Stimulated activated CD4-positive, alpha-beta T cell treated with anti-CD3 and anti-CD28 coated beads, Interleukin-12 subunit alpha, Interleukin-12 subunit beta, amount 100 ng/mL, for 24 hours (primary cell): Measurements from ENCODE around the gene RPS3.
A peak's percentile ranks its signal among the peaks of the same experiment; 100 is the strongest.
"Not testable (repeated sequence)": the region's sequence is repeated elsewhere in the genome, so short reads cannot be mapped to it uniquely, and the experiment has no call there.

Experiments
- DNase-seq, 2 experiments: peaks; one replicate each; pipeline ENCODE4 v3.0.0-alpha.2; 2020; ENCODE audit warnings: low read depth in 2 of 2

RPS3 gene

DNA sequence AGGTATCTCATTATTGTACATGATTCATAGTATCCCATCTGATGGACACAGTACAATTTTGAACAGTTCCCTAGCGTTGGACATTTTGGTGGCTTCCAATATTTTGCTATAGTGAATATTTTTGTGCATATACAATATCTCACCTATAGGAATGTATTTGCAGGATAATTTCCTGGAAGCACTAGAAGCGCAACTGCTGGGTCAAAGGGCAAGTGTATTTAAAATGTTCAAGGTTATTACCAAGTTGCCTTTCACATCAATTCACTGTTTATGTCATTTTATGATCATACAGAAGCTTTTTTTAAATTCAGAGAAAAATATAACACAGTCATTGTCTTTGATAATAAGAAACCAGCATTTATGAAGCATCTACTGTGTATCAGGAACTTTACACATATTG is 19.1 kb upstream of the RPS3 start:
- DNase-seq, result no peak

DNA sequence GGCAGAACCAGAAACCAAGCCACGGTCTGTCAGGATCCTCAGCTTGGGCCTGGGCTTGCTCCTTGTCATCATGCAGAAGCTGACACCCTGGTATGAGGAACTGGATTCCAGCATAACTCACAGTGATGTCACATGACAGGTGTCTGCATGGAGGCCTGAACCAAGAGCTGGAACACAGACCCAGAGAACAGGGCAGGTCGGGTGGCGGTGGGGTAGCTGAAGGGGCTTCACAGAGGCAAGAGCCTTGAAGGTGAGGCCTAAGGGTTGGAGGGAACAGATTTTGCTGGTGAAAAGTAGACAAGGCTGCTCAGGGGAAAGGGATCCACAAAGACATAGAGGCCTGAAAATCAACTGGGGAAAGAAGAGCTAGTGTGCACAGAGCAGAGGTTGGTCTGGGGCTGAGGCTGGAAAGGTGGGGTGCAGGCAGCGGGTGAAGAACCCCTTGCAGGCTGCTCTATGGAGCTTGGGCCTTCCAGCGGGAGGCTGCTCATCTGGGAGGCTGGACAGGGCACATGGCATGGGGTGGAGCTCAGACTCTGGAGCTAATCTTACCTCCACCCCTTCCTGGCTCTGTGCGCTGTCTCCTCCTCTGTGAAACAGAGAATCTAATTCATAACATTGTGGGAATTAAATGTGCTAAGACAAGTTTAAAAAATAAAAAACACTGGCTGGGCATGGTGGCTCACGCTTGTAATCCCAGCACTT is 18.4 kb upstream of the RPS3 start:
- no peak for DNase-seq

DNA sequence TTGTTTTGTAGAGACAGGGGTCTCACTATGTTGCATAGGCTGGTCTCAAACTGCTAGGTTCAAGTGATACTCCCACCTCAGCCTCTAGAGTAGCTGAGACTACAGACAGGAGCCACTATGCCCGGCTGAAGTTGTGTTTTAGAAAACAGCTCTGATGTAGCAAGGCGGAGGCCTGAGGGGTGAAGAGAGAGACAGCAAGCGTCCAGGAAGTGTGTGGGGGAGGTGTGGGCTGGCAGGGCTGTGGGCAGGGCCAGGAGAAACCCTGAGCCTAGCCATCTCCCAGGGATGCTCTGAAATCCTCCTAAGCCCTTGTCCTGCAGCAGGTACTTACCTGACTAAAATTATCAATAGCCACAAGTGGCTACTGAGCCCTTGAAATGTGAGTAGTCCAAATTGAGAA is 16.1 kb upstream of the RPS3 start:
- DNase-seq, result no peak

- DNase-seq, result peak; percentile 49 to 67
These were observed 14.8 kb upstream of the RPS3 start for GRCh38 chr11:75384438-75385080.

GRCh38 chr11:75386942-75387630 is 12.2 kb upstream of the RPS3 start:
- no peak for DNase-seq

DNA sequence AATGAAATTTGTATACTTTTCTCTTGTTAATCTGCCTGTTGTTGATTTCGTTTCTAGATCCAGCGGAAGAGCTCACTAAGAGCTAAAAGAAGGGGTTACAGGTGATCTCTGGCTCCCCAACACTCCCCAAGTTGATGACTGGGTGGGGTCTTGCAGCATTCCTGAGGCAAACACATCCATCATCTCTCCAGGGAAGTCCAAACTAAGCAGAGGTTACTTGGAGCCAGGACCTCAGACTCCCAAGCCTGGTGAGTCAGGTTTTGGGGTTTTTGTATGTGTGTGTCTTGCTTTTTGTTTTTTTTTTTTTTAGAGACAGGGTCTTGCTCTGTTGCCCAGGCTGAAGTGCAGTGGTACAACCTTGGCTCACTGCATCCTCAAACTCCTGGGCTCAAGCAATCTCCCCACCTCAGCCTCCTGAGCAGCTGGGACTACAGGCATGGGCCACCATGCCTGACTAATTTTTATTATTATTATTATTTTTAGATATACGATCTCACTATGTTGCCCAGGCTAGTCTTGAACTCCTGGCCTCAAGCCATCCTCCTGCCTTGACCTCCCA is 11.5 kb upstream of the RPS3 start:
- no peak for DNase-seq

- peak; percentile 50 to 55 for DNase-seq
These were observed 10.7 kb upstream of the RPS3 start for GRCh38 chr11:75388386-75389275.

DNA sequence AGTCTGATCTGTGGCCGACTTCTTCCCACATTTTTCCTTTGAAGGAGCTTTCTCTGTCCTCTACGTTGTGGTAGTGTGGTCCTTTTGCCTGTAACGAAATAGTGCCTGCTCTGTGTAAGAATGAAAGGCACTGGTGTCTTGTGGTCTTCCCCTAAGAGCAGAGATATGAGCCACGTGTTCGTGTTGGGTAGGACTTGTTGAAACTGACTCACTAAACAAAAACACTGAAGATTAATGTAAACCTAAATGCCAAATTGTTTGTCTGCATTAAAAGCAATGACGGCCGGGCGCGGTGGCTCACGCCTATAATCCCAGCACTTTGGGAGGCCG is 10.1 kb upstream of the RPS3 start:
- DNase-seq, result no peak

DNA sequence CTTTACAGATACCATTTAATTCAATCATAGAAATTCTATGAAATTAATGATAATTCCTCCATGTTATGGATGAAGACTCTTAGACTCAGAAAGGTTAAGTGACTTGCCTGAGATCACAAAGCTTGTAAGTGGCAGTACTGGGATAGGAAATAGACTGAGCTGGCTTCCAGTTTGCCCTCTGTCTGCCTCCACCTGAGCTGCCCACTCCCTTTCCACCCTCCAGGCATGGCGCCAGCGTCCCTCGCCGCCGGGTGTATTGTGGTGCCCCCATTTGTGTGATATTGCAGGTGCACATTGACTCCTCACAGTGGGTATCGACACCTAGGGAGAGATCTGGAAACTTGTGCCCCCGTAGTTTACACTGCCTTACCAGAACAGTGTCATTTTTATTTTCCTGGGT is 9.4 kb upstream of the RPS3 start:
- DNase-seq, result no peak

- DNase-seq, result no peak
These were observed 5.1 kb upstream of the RPS3 start for GRCh38 chr11:75394085-75394840.

DNA sequence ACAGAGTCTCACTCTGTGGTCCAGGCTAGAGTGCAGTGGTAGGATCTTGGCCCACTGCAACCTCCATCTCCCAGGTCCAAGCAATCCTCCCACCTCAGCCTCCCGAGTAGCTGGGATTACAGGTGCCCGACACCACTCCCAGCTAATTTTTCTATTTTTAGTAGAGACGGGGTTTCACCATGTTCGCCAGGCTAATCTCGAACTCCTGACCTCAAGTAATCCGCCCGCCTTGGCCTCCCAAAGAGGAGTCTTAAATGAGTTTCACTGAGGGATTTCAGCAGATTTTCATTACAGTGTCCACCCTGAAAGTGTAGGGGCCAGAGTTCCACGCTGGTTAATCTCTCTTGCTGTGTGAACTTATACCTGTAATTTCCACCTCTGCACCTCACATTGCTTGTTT is 412 bp upstream of the RPS3 start:
- no peak for DNase-seq

DNA sequence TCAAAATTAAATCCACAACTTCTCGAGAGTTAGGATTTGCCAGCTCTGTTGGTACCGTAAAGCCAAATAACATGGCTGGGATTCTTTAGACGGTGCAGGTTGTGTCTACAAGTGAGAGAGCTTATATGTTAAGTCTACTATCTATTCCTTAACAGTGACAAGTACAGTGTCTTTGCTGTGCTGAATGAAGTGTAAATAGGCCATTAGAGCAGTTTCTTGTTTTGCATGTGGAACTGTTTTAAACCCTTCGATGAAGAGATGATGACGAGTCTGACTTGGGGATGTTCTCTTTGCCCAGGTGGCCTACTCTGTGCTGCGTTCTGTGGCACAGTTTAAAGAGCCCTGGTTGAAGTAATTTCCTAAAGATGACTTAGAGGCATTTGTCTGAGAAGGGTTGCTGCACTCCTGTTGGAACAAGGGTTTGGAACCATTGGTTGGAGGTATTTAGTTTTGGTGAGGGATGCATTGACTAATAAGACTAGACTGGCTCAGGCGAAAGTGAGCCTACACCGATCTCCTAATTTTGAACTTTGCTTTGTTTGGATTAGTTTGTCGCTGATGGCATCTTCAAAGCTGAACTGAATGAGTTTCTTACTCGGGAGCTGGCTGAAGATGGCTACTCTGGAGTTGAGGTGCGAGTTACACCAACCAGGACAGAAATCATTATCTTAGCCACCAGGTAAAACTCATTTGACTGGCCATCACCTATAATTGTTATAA is 988 bp downstream of the RPS3 start:
- DNase-seq, result no peak

- DNase-seq, result no peak
These were observed 2.9 kb downstream of the RPS3 start for GRCh38 chr11:75402002-75402773.

DNA sequence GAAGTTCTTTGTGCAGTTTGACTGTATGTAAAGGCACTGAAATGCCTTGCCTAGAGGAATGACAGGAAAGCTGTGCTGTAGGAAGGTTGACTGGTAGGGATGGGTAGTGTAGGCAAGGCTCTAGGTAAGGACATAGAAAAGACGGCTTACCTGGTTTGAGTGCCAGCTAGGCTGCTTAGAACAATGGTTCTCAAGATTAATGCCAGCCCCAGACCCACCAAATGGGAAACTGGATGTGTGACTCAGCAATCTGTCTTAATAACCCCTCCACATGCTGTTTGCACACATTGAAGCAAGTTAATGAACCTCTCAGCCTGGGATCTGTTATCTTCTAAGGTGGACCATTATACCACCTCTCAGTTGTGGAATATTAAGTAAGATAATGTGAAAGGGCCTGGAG is 3.7 kb downstream of the RPS3 start:
- DNase-seq, result no peak

GRCh38 chr11:75403983-75404658 is 4.8 kb downstream of the RPS3 start:
- DNase-seq, result no peak

DNA sequence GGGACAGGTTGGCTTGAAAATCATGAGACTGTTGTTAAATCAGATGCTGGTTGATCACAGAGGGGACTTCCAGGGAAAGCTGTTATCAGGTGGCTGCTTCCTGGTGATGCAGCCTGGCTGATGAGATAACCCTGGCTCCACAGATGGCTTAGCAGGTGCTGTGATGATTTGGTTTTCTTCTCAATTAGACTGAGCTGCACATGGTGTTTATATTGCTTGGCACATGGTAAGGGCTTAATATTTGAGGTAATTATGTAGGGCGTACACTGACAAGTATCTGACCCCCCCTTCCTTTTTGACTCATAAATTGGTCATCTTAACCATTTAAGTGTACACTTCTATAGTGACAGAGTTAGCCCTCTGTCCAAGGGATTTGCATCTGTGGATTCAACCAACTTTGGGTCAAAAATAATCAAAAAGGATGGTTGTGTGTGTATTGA is 7.0 kb downstream of the RPS3 start:
- DNase-seq, result no peak

DNA sequence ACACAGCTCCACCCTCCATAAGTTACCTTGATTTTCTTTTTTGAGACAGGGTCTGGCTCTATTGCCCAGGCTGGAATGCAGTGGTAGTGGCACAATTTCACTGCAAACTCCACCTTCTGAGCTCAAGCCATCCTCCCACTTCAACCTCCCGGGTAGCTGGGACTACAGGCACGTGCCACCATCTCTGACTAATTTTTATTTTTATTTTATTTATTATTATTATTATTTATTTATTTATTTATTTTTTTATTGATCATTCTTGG is 9.6 kb downstream of the RPS3 start:
- no peak for DNase-seq

- not testable (repeated sequence) for DNase-seq
These were observed 10.7 kb downstream of the RPS3 start for GRCh38 chr11:75409971-75410370.

DNA sequence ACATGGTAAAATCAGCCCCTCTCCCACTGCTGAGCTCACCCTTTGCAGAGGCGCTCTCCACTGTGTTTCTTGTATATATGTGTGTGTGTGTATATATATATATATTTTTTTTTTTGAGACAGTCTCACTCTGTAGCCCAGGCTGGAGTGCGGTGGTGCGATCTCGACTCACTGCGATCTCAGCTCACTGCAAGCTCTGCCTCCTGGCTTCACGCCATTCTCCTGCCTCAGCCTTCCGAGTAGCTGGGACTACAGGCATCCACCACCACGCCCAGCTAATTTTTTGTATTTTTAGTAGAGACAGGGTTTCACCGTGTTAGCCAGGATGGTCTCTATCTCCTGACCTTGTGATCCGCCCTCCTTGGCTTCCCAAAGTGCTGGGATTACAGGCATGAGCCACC is 13.8 kb downstream of the RPS3 start:
- DNase-seq, result not testable (repeated sequence)
